Trophoblast cell (in vitro differentiated cells and primary cell): ENCODE data around the gene CHMP2A.

Source experiments
- DNase-seq, 2 donors: peaks; one replicate each; pipeline ENCODE4 v3.0.0-alpha.2; 2016
- H2AFZ ChIP-seq: 2 replicates; pipeline ENCODE4 v1.6.1; 2013; ENCODE audit warnings: low read length, moderate library complexity, mild to moderate bottlenecking; ENCODE audit not compliant: insufficient read depth, poor library complexity
- H2AK5ac ChIP-seq: 2 replicates; pipeline ENCODE4 v1.6.1; 2013; ENCODE audit warnings: mild to moderate bottlenecking, low read length
- H2BK120ac ChIP-seq: 2 replicates; pipeline ENCODE4 v1.6.1; 2013; ENCODE audit warnings: low read length, mild to moderate bottlenecking, moderate library complexity; ENCODE audit not compliant: insufficient read depth, poor library complexity
- H2BK12ac ChIP-seq: 2 replicates; pipeline ENCODE4 v1.6.1; 2013; ENCODE audit warnings: mild to moderate bottlenecking, low read length, moderate library complexity
- H2BK5ac ChIP-seq: 2 replicates; pipeline ENCODE4 v1.6.1; 2013; ENCODE audit warnings: low read length, low read depth, moderate library complexity, mild to moderate bottlenecking; ENCODE audit not compliant: poor library complexity
- H3K14ac ChIP-seq: 2 replicates; pipeline ENCODE4 v1.6.1; 2013; ENCODE audit warnings: mild to moderate bottlenecking, low read length
- H3K18ac ChIP-seq: 2 replicates; pipeline ENCODE4 v1.6.1; 2013; ENCODE audit warnings: mild to moderate bottlenecking, low read length
- H3K23ac ChIP-seq: 2 replicates; pipeline ENCODE4 v1.6.1; 2013; ENCODE audit warnings: low read length
- H3K27ac ChIP-seq: 2 replicates; pipeline ENCODE4 v1.5.1; 2013; ENCODE audit warnings: low read depth, mild to moderate bottlenecking, inconsistent platforms, low read length, moderate library complexity
- H3K27me3 ChIP-seq: 2 replicates; pipeline ENCODE4 v1.6.1; 2013; ENCODE audit warnings: inconsistent platforms, mild to moderate bottlenecking, low read length, moderate library complexity; ENCODE audit not compliant: insufficient read depth
- H3K36me3 ChIP-seq, 2 experiments: 1 replicate in 1 of 2; 2 replicates in 1 of 2; pipeline ENCODE4 v1.6.1; 2013; ENCODE audit warnings: low read length in 2 of 2, mild to moderate bottlenecking in 2 of 2, moderate library complexity in 1 of 2; ENCODE audit not compliant: insufficient read depth in 2 of 2, control insufficient read depth in 1 of 2
- H3K4ac ChIP-seq: 2 replicates; pipeline ENCODE4 v1.6.1; 2013; ENCODE audit warnings: low read depth, mild to moderate bottlenecking, low read length, moderate library complexity
- H3K4me1 ChIP-seq, 2 experiments: 1 replicate in 1 of 2; 2 replicates in 1 of 2; pipeline ENCODE4 v1.6.1; 2013; ENCODE audit warnings: low read length in 2 of 2, mild to moderate bottlenecking in 2 of 2, moderate library complexity in 1 of 2; ENCODE audit not compliant: insufficient read depth in 2 of 2, control insufficient read depth in 1 of 2
- H3K4me2 ChIP-seq: 2 replicates; pipeline ENCODE4 v1.6.1; 2013; ENCODE audit warnings: inconsistent platforms, mild to moderate bottlenecking, low read length, moderate library complexity
- H3K4me3 ChIP-seq: 2 replicates; pipeline ENCODE4 v1.5.1; 2013; ENCODE audit warnings: mild to moderate bottlenecking, low read depth, low read length, inconsistent platforms
- H3K79me1 ChIP-seq: one replicate; pipeline ENCODE4 v1.6.1; 2013; ENCODE audit warnings: low read length
- H3K79me2 ChIP-seq: 2 replicates; pipeline ENCODE4 v1.6.1; 2013; ENCODE audit warnings: low read length, mild to moderate bottlenecking; ENCODE audit not compliant: control insufficient read depth, insufficient read depth, poor library complexity
- H3K9ac ChIP-seq: 2 replicates; pipeline ENCODE4 v1.6.1; 2013; ENCODE audit warnings: mild to moderate bottlenecking, low read length
- H3K9me3 ChIP-seq: 2 replicates; pipeline ENCODE4 v1.6.1; 2013; ENCODE audit warnings: low read depth, mild to moderate bottlenecking, control low read depth, inconsistent platforms, low read length; ENCODE audit not compliant: insufficient read depth
- H4K12ac ChIP-seq: 2 replicates; pipeline ENCODE4 v1.6.1; 2013; ENCODE audit warnings: low read depth, mild to moderate bottlenecking, low read length, moderate library complexity
- H4K8ac ChIP-seq: 2 replicates; pipeline ENCODE4 v1.6.1; 2013; ENCODE audit warnings: low read depth, mild to moderate bottlenecking, low read length, moderate library complexity
- H4K91ac ChIP-seq: one replicate; pipeline ENCODE4 v1.6.1; 2013; ENCODE audit warnings: low read depth, mild to moderate bottlenecking, low read length, moderate library complexity
- WGBS: extraction: QIAGEN DNeasy Blood & Tissue Kit; methylation state at CpG from one replicate; pipeline ENCODE4 v1.1.7; 2013; ENCODE audit warnings: missing lambda C conversion rate; ENCODE audit not compliant: insufficient read length, insufficient coverage; ENCODE audit errors: extremely low coverage; 5-methylcytosine and 5-hydroxymethylcytosine counted together

The CHMP2A gene

DNA sequence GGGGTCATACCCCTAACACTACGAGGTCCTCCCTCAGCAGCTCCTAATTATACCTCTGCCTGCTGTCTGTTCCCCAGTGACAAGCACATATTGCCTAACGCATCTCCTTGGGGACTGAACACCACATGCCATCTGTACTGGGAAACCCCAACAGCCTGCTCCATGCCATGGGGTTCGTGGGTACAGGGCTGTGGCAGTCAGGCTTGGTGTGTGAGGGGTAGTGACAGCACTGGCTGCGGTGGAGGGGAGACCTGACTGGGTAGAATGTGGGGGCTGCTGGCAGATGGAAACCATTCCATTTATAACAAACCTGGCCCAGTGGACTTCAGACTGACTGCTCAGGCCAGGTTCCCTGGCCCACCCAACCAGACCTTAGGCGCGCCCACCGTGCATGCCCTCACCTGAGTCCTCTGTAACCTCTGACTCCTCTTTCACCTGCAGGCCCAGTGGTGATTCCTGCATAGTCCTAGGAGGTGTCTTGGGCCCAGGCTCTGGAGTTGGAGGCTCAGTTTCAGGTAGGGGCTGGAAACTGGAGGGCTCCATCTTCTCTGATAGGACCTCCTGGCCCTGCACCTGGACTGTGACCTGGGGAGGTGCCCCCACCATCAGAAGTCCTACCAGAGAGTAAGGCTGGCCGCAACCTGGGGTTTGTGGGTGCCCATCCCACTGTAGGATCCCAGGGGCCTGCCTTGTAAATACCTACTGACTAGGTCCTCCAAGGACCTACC, 15.2 kb upstream of the CHMP2A start:
- H3K27ac ChIP-seq = no peak overlapping the region
- no peak overlapping the region for H4K8ac ChIP-seq
- no peak overlapping the region for H3K4me2 ChIP-seq
- no peak overlapping the region for H3K23ac ChIP-seq
- H2BK120ac ChIP-seq = no peak overlapping the region
- H3K9ac ChIP-seq = no peak overlapping the region
- no peak for DNase-seq
- peaks cover 2% of the 10 kb centered on the region for H3K9me3 ChIP-seq
- H2AK5ac ChIP-seq = no peak overlapping the region
- H3K4me3 ChIP-seq = no peak overlapping the region
- peaks cover 24 to 40% of the 10 kb centered on the region in 2 experiments for H3K36me3 ChIP-seq
- no peak overlapping the region for H2BK5ac ChIP-seq
- H2BK12ac ChIP-seq = no peak overlapping the region
- H3K4me1 ChIP-seq = peaks cover 7 to 10% of the 10 kb centered on the region in 2 experiments
- no peak overlapping the region for H3K18ac ChIP-seq
- peaks cover 2% of the 10 kb centered on the region for H3K79me2 ChIP-seq
- H3K14ac ChIP-seq = no peak overlapping the region
- H2AFZ ChIP-seq = no peak overlapping the region
- peaks cover 7% of the 10 kb centered on the region for H3K79me1 ChIP-seq
- no peak overlapping the region for H4K91ac ChIP-seq
- no CpG with 5 or more reads among the region's 8 CpGs for WGBS
- no peaks in the 10 kb centered on the region for H3K27me3 ChIP-seq
- no peak overlapping the region for H3K4ac ChIP-seq
- no peak overlapping the region for H4K12ac ChIP-seq

- Histone ChIP-seq H4K8ac (no peak overlapping the region), H3K9ac (no peak overlapping the region), H2AFZ (no peak overlapping the region), H3K4me2 (no peak overlapping the region), H3K79me1 (peaks cover 6% of the 10 kb centered on the region), H3K27me3 (no peaks in the 10 kb centered on the region), H3K4ac (no peak overlapping the region), H3K23ac (no peak overlapping the region), H3K36me3 (peaks cover 24 to 40% of the 10 kb centered on the region in 2 experiments), H2BK120ac (no peak overlapping the region), H3K9me3 (peaks cover 2% of the 10 kb centered on the region), H2AK5ac (no peak overlapping the region), H3K14ac (no peak overlapping the region), H2BK12ac (no peak overlapping the region), H4K12ac (no peak overlapping the region), H3K27ac (no peak overlapping the region), H3K4me1 (peaks cover 7% of the 10 kb centered on the region in 2 experiments), H4K91ac (no peak overlapping the region), H2BK5ac (no peak overlapping the region), H3K79me2 (peaks cover 2% of the 10 kb centered on the region), H3K4me3 (no peak overlapping the region), H3K18ac (no peak overlapping the region)
- WGBS = no CpG with 5 or more reads among the region's 6 CpGs
- no peak for DNase-seq
Observed at GRCh38 chr19:58569191-58569942, 14.5 kb upstream of the CHMP2A start.

DNA sequence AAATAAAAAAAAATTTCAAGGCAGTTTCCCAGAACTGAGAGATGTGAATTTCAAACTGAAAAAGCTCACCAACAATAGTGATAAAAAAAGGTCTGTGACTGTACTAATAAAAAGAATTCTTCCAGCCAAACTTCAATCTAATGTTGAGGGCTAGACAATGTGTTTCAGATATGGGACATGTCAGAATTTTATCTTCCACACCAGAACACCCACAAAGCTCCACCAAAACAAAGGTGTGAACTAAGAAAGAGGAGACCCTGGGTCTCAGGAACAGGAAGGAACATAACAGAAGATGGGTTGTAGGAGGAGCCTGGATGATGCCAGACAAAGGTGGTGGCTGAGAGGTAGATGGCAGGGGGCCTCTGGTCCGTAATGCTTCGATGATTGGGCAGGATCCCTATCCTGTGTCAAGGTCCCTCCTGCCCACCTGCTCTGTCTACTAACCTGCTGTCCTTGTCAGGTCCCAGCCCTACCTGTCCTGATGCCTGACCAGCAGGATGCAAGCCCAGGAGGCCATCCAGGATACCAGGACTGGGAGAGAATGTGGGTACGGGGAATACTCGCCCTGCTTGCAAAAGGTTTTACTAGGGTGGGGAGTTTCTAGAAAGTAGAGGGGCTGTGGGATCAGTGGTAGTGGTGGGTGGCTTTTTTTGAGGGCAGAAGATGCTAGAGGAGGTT, 13.7 kb upstream of the CHMP2A start:
- H3K23ac ChIP-seq = no peak overlapping the region
- WGBS = no CpG with 5 or more reads among the region's 4 CpGs

GRCh38 chr19:58566989-58567388, 12.1 kb upstream of the CHMP2A start:
- WGBS = no CpG with 5 or more reads among the region's 5 CpGs
- Histone ChIP-seq H3K9me3 (peaks cover 14% of the 10 kb centered on the region), H3K18ac (no peak overlapping the region), H3K4me3 (no peak overlapping the region), H2AK5ac (no peak overlapping the region), H3K9ac (no peak overlapping the region), H2BK12ac (no peak overlapping the region), H2BK5ac (no peak overlapping the region), H3K27me3 (peaks cover 15% of the 10 kb centered on the region), H4K12ac (no peak overlapping the region), H4K8ac (no peak overlapping the region), H3K23ac (no peak overlapping the region), H3K4me1 (peaks cover 8 to 16% of the 10 kb centered on the region in 2 experiments), H3K27ac (no peak overlapping the region), H3K79me1 (no peaks in the 10 kb centered on the region), H3K79me2 (no peaks in the 10 kb centered on the region), H3K4me2 (no peak overlapping the region), H2AFZ (no peak overlapping the region), H3K14ac (no peak overlapping the region), H3K4ac (no peak overlapping the region), H2BK120ac (no peak overlapping the region), H4K91ac (no peak overlapping the region), H3K36me3 (peaks cover 24 to 42% of the 10 kb centered on the region in 2 experiments)
- DNase-seq = no peak

More for the DNA sequence above, 13.7 kb upstream of the CHMP2A start:
- H3K4me2 ChIP-seq = no peak overlapping the region
- H4K8ac ChIP-seq = no peak overlapping the region
- no peak overlapping the region for H3K4me3 ChIP-seq
- H2AK5ac ChIP-seq = no peak overlapping the region
- H3K36me3 ChIP-seq = peaks cover 24 to 40% of the 10 kb centered on the region in 2 experiments
- H2BK12ac ChIP-seq = no peak overlapping the region
- H3K27me3 ChIP-seq = no peaks in the 10 kb centered on the region
- no peak overlapping the region for H2AFZ ChIP-seq
- no peak overlapping the region for H4K91ac ChIP-seq
- H3K27ac ChIP-seq = no peak overlapping the region
- H2BK5ac ChIP-seq = no peak overlapping the region
- H3K79me1 ChIP-seq = peaks cover 6% of the 10 kb centered on the region
- no peak for DNase-seq
- peaks cover 2% of the 10 kb centered on the region for H3K79me2 ChIP-seq
- no peak overlapping the region for H2BK120ac ChIP-seq
- peaks cover 2% of the 10 kb centered on the region for H3K9me3 ChIP-seq
- H3K14ac ChIP-seq = no peak overlapping the region
- no peak overlapping the region for H4K12ac ChIP-seq
- H3K9ac ChIP-seq = no peak overlapping the region
- H3K4me1 ChIP-seq = peaks cover 7% of the 10 kb centered on the region in 2 experiments
- H3K4ac ChIP-seq = no peak overlapping the region
- H3K18ac ChIP-seq = no peak overlapping the region
